CD14-positive monocyte (primary cell): ENCODE data around the gene GRID1. TPM values are rescaled to one million over a fixed set of nuclear protein-coding genes. Genes with fewer than 3 reads are reported as not detected.

Experiments used
- DNase-seq, 3 donors: peaks; one replicate each; pipeline ENCODE4 v3.0.0-alpha.2; 2011 to 2022
- H2AFZ ChIP-seq: 2 replicates; pipeline ENCODE4 v1.6.0; 2012; ENCODE audit warnings: mild to moderate bottlenecking, low read depth, low read length, inconsistent platforms; ENCODE audit not compliant: insufficient read depth, poor library complexity, severe bottlenecking
- H3K27ac ChIP-seq, 2 donors: 1 replicate in 1 of 2; 2 replicates in 1 of 2; pipeline ENCODE4 v1.5.1; 2012 to 2013; ENCODE audit warnings: low read length in 2 of 2, control low read depth in 1 of 2, inconsistent platforms in 1 of 2, low read depth in 1 of 2, mild to moderate bottlenecking in 1 of 2
- H3K27me3 ChIP-seq, 2 donors: one replicate each; pipeline versions ENCODE4 v1.6.0 to v1.6.1; 2011 to 2013; ENCODE audit warnings: low read length in 2 of 2; ENCODE audit not compliant: control insufficient read depth in 2 of 2, insufficient read depth in 2 of 2
- H3K36me3 ChIP-seq, 2 donors: replicated peaks in 1 of 2; 1 replicate in 1 of 2; 2 replicates in 1 of 2; pipeline versions ENCODE4 v1.5.1 to v1.6.1; 2012 to 2013; ENCODE audit warnings: low read length in 2 of 2, control low read depth in 1 of 2, inconsistent platforms in 1 of 2, mild to moderate bottlenecking in 1 of 2; ENCODE audit not compliant: insufficient read depth in 2 of 2, control insufficient read depth in 1 of 2
- H3K4me1 ChIP-seq, 2 donors: 1 replicate in 1 of 2; 2 replicates in 1 of 2; pipeline versions ENCODE4 v1.5.1 to v1.6.1; 2012 to 2013; ENCODE audit warnings: low read length in 2 of 2, control low read depth in 1 of 2, inconsistent platforms in 1 of 2, mild to moderate bottlenecking in 1 of 2, moderate library complexity in 1 of 2; ENCODE audit not compliant: insufficient read depth in 2 of 2, control insufficient read depth in 1 of 2
- H3K4me2 ChIP-seq: replicated peaks from 2 replicates; pipeline ENCODE3; 2012; ENCODE audit warnings: low read length, moderate library complexity, mild to moderate bottlenecking; ENCODE audit not compliant: poor library complexity, severe bottlenecking; ENCODE audit errors: extremely low read depth
- H3K4me3 ChIP-seq, 3 experiments: fragments of 200-600 bp in 1 of 3; sonication (generic) in 1 of 3; replicated peaks in 1 of 3; 1 replicate in 2 of 3; 2 replicates in 1 of 3; pipeline ENCODE4 v1.5.1; 2011 to 2013; ENCODE audit warnings: low read length in 3 of 3, mild to moderate bottlenecking in 3 of 3, control low read depth in 2 of 3, low read depth in 2 of 3, inconsistent platforms in 1 of 3, moderate library complexity in 1 of 3
- H3K79me2 ChIP-seq: 2 replicates; pipeline ENCODE4 v1.6.0; 2012; ENCODE audit warnings: mild to moderate bottlenecking, control low read depth, inconsistent platforms, low read length, moderate library complexity; ENCODE audit not compliant: insufficient read depth
- H3K9ac ChIP-seq: 2 replicates; pipeline ENCODE4 v1.6.0; 2017; ENCODE audit warnings: low read length, mild to moderate bottlenecking; ENCODE audit not compliant: insufficient read depth, poor library complexity, severe bottlenecking
- H3K9me3 ChIP-seq, 2 donors: replicated peaks in 1 of 2; 1 replicate in 1 of 2; 2 replicates in 1 of 2; pipeline versions ENCODE4 v1.5.1 to v1.6.1; 2012 to 2013; ENCODE audit warnings: low read length in 2 of 2, control low read depth in 1 of 2; ENCODE audit not compliant: control insufficient read depth in 1 of 2, insufficient read depth in 1 of 2
- H4K20me1 ChIP-seq: 2 replicates; pipeline ENCODE4 v1.6.0; 2012; ENCODE audit warnings: mild to moderate bottlenecking, low read length, control low read depth, moderate library complexity; ENCODE audit not compliant: insufficient read depth
- H3K27ac Mint-ChIP-seq, 7 donors: one replicate each; pipeline ENCODE4 v1.8.0; 2020; ENCODE audit warnings: mild to moderate bottlenecking in 7 of 7, mixed read lengths in 7 of 7, moderate library complexity in 6 of 7, inconsistent platforms in 2 of 7
- H3K27me3 Mint-ChIP-seq, 3 donors: one replicate each; pipeline ENCODE4 v1.8.0; 2021 to 2022; ENCODE audit warnings: low read depth in 3 of 3, mild to moderate bottlenecking in 3 of 3, mixed read lengths in 3 of 3, moderate library complexity in 3 of 3, inconsistent platforms in 1 of 3
- H3K36me3 Mint-ChIP-seq, 2 donors: one replicate each; pipeline ENCODE4 v1.8.0; 2020; ENCODE audit warnings: mixed read lengths in 2 of 2, inconsistent platforms in 1 of 2, mild to moderate bottlenecking in 1 of 2
- H3K4me1 Mint-ChIP-seq: one replicate; pipeline ENCODE4 v1.8.0; 2020; ENCODE audit warnings: mild to moderate bottlenecking, mixed read lengths
- H3K4me3 Mint-ChIP-seq, 2 donors: one replicate each; pipeline ENCODE4 v1.8.0; 2020; ENCODE audit warnings: mild to moderate bottlenecking in 2 of 2, mixed read lengths in 2 of 2, moderate library complexity in 1 of 2
- H3K9me3 Mint-ChIP-seq, 7 donors: one replicate each; pipeline ENCODE4 v1.8.0; 2020 to 2022; ENCODE audit warnings: mixed read lengths in 7 of 7, mild to moderate bottlenecking in 6 of 7, moderate library complexity in 6 of 7, inconsistent platforms in 2 of 7
- WGBS: methylation state at CpG from one replicate; pipeline ENCODE4 v1.1.5; 2013; ENCODE audit warnings: missing lambda C conversion rate; ENCODE audit not compliant: insufficient coverage; 5-methylcytosine and 5-hydroxymethylcytosine counted together
- intact Hi-C, 2 donors: fragments of 100-400 bp; cut with micrococcal nuclease; formaldehyde crosslinking; loops; one replicate each; pipeline versions ENCODE4 v1.15.0 to v1.15.1; 2023
- polyA plus RNA-seq, 3 donors: library from polyadenylated mRNA; depleted of rRNA in 1 of 3; unstranded in 2 of 3; stranded (reverse) in 1 of 3; fragments of 300-500 nt in 2 of 3; fragments of >200 nt in 1 of 3; fragmentation: Illumina TruSeq in 2 of 3; gene quantifications; 1 replicate in 2 of 3; 2 replicates in 1 of 3; pipeline ENCODE4 v1.2.3, GENCODE V29; 2012 to 2021
- TF ChIP-seq, protein P1 (sequence below): fragments of 200-600 bp; IDR thresholded peaks from one replicate; pipeline ENCODE4 v1.8.0; 2022; ENCODE audit warnings: antibody characterized with exemption, mild to moderate bottlenecking

GRID1 gene
- polyA plus RNA-seq, 3 donors: not detected

DNA sequence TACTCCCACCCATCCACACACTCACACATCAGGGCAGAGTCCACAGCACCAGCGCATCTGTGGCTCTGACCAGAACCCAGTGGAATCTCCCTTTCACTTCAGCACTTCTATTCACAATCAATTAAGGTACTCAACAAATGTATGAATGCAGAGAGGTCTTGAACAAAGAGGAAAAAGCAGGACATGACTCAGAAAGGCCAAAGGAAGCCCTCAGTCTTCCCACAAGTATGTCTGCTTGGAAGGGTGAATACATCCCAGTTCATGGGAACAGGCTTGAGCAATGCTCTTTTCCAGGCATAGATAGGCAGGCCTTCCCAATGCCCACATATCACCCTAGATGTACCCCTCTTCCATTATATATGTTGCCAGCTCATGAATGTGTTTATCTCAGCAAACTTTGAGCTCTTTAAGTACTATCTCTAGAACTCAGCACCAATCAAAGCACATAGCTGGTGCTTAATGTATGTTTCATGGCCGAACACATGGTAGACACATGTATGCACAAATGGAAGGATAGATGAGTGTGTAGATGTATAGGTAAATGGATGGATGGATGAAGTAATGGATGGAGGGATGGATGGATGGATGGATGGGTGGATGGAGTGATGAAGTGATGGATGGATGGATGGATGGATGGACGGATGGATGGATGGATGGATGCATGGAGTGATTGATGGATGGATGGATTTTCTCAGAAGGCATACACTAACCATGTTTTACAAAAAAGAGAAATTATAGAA is 507.6 kb downstream of the GRID1 start:
- TF ChIP-seq, protein P1, sequence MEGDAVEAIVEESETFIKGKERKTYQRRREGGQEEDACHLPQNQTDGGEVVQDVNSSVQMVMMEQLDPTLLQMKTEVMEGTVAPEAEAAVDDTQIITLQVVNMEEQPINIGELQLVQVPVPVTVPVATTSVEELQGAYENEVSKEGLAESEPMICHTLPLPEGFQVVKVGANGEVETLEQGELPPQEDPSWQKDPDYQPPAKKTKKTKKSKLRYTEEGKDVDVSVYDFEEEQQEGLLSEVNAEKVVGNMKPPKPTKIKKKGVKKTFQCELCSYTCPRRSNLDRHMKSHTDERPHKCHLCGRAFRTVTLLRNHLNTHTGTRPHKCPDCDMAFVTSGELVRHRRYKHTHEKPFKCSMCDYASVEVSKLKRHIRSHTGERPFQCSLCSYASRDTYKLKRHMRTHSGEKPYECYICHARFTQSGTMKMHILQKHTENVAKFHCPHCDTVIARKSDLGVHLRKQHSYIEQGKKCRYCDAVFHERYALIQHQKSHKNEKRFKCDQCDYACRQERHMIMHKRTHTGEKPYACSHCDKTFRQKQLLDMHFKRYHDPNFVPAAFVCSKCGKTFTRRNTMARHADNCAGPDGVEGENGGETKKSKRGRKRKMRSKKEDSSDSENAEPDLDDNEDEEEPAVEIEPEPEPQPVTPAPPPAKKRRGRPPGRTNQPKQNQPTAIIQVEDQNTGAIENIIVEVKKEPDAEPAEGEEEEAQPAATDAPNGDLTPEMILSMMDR: no peak
- H3K36me3 Mint-ChIP-seq: no peaks in the 10 kb centered on the region
- H3K27me3 ChIP-seq: no peaks in the 10 kb centered on the region
- no peaks in the 10 kb centered on the region for H3K36me3 ChIP-seq
- H3K4me2 ChIP-seq: no peak overlapping the region
- H2AFZ ChIP-seq: no peak overlapping the region
- 100% methylated on average over 1 of the region's 3 CpGs for WGBS
- peaks cover 0 to 4% (median 0%) of the 10 kb centered on the region in 3 donors for H3K27me3 Mint-ChIP-seq
- H3K4me3 Mint-ChIP-seq: no peak overlapping the region
- peaks cover 5 to 26% of the 10 kb centered on the region in 2 donors for H3K9me3 ChIP-seq
- H4K20me1 ChIP-seq: no peaks in the 10 kb centered on the region
- no peaks in the 10 kb centered on the region for H3K4me1 Mint-ChIP-seq
- no peak overlapping the region for H3K27ac Mint-ChIP-seq
- H3K79me2 ChIP-seq: no peaks in the 10 kb centered on the region
- H3K9ac ChIP-seq: no peak overlapping the region
- peaks cover 10 to 16% (median 13%) of the 10 kb centered on the region in 7 donors for H3K9me3 Mint-ChIP-seq
- no peaks in the 10 kb centered on the region for H3K4me1 ChIP-seq
- no peak overlapping the region for H3K27ac ChIP-seq
- intact Hi-C loops: no loop called here
- no peak overlapping the region for H3K4me3 ChIP-seq
- no peak for DNase-seq

- Mint-ChIP-seq H3K4me1 (no peaks in the 10 kb centered on the region), H3K27me3 (peaks cover 0 to 3% (median 0%) of the 10 kb centered on the region in 3 donors), H3K27ac (no peak overlapping the region), H3K4me3 (no peak overlapping the region), H3K9me3 (peaks cover 10 to 26% (median 20%) of the 10 kb centered on the region in 7 donors), H3K36me3 (no peaks in the 10 kb centered on the region)
- no peaks in the 10 kb centered on the region for H3K4me1 ChIP-seq
- intact Hi-C loops: no loop called here
- no peak overlapping the region for H3K4me3 ChIP-seq
- H2AFZ ChIP-seq: no peak overlapping the region
- TF ChIP-seq, protein P1: no peak
- no peaks in the 10 kb centered on the region for H3K79me2 ChIP-seq
- H3K9me3 ChIP-seq: peaks cover 11 to 35% of the 10 kb centered on the region in 2 donors
- no peak overlapping the region for H3K9ac ChIP-seq
- no peaks in the 10 kb centered on the region for H3K36me3 ChIP-seq
- WGBS: 94% methylated on average over 3 of the region's 3 CpGs
- no peak overlapping the region for H3K4me2 ChIP-seq
- H3K27me3 ChIP-seq: no peaks in the 10 kb centered on the region
- no peaks in the 10 kb centered on the region for H4K20me1 ChIP-seq
- H3K27ac ChIP-seq: no peak overlapping the region
- DNase-seq: no peak
Observed at GRCh38 chr10:85857791-85858190, 508.8 kb downstream of the GRID1 start.
